Fibroblast of lung (primary cell): ENCODE data around the gene LCLAT1. TPM values are rescaled to one million over a fixed set of nuclear protein-coding genes. Genes with fewer than 3 reads are reported as not detected.

Experiments
- DNase-seq, 2 donors: peaks; one replicate each; pipeline versions ENCODE4 v3.0.0 to v3.0.0-alpha.2; 2010; ENCODE audit warnings: low read depth in 2 of 2
- H2AFZ ChIP-seq: 2 replicates; pipeline ENCODE4 v1.5.1; 2012; ENCODE audit warnings: low read length, control low read depth, inconsistent platforms
- H3K27ac ChIP-seq: 2 replicates; pipeline ENCODE4 v1.5.1; 2011; ENCODE audit warnings: low read length, control low read depth; ENCODE audit not compliant: insufficient read depth
- H3K27me3 ChIP-seq: 2 replicates; pipeline ENCODE4 v1.5.1; 2011; ENCODE audit warnings: mild to moderate bottlenecking, low read length; ENCODE audit not compliant: control insufficient read depth, insufficient read depth
- H3K36me3 ChIP-seq: 2 replicates; pipeline ENCODE4 v1.5.1; 2011; ENCODE audit warnings: low read length; ENCODE audit not compliant: control insufficient read depth, insufficient read depth
- H3K4me1 ChIP-seq: 2 replicates; pipeline ENCODE4 v1.5.1; 2011; ENCODE audit warnings: low read length; ENCODE audit not compliant: control insufficient read depth, insufficient read depth; ENCODE audit errors: extremely low read depth
- H3K4me2 ChIP-seq: 2 replicates; pipeline ENCODE4 v1.5.1; 2011; ENCODE audit warnings: low read length, control low read depth; ENCODE audit not compliant: insufficient read depth; ENCODE audit errors: extremely low read depth
- H3K4me3 ChIP-seq, 4 experiments: fragments of 200-600 bp in 1 of 4; sonication (generic) in 1 of 4; replicated peaks in 1 of 4; 2 replicates each; pipeline ENCODE4 v1.5.1; 2011 to 2016; ENCODE audit warnings: low read length in 4 of 4, low read depth in 3 of 4, mild to moderate bottlenecking in 3 of 4, control low read depth in 2 of 4, inconsistent platforms in 1 of 4, mixed read lengths in 1 of 4; ENCODE audit not compliant: insufficient read depth in 1 of 4; ENCODE audit errors: control extremely low read depth in 1 of 4
- H3K79me2 ChIP-seq: 2 replicates; pipeline ENCODE4 v1.5.1; 2012; ENCODE audit warnings: mild to moderate bottlenecking, low read length, inconsistent platforms; ENCODE audit not compliant: control insufficient read depth, insufficient read depth
- H3K9ac ChIP-seq: 2 replicates; pipeline ENCODE4 v1.5.1; 2011; ENCODE audit warnings: mild to moderate bottlenecking, low read length, control low read depth; ENCODE audit not compliant: insufficient read depth
- H3K9me3 ChIP-seq: 2 replicates; pipeline ENCODE4 v1.5.1; 2012; ENCODE audit warnings: low read depth, low read length; ENCODE audit not compliant: control insufficient read depth, insufficient read depth
- H4K20me1 ChIP-seq: 2 replicates; pipeline ENCODE4 v1.5.1; 2011; ENCODE audit warnings: low read length; ENCODE audit not compliant: control insufficient read depth, insufficient read depth; ENCODE audit errors: extremely low read depth
- CTCF ChIP-seq, 2 donors: IDR thresholded peaks in 1 of 2; conservative IDR thresholded peaks in 1 of 2; 1 replicate in 1 of 2; 2 replicates in 1 of 2; pipeline ENCODE4 v1.5.1; 2011 to 2012; ENCODE audit warnings: low read length in 2 of 2, control low read depth in 1 of 2, inconsistent platforms in 1 of 2, low read depth in 1 of 2, mild to moderate bottlenecking in 1 of 2
- EZH2 ChIP-seq: IDR thresholded peaks from 2 replicates; pipeline ENCODE4 v1.5.1; 2012; ENCODE audit warnings: low read length, control low read depth, mild to moderate bottlenecking; ENCODE audit errors: missing control alignments
- polyA plus RNA-seq, 2 donors: library from polyadenylated mRNA; depleted of rRNA in 1 of 2; stranded (reverse) in 1 of 2; unstranded in 1 of 2; fragments of >200 nt; gene quantifications; 2 replicates each; pipeline ENCODE4 v1.2.1, GENCODE V29; 2011 to 2012; ENCODE audit warnings: missing spikeins in 1 of 2
- total RNA-seq: library from RNA; depleted of rRNA; stranded (reverse); fragments of >200 nt; gene quantifications from 2 replicates; pipeline ENCODE4 v1.2.1, GENCODE V29; 2014

LCLAT1 gene
- total and polyA plus RNA-seq, 2 donors (not counting 1 experiment from before 2014, with no cell fraction given): 43.3 to 45.9 TPM

- H3K27me3 ChIP-seq: no peaks in the 10 kb centered on the region
These were observed 72.8 kb downstream of the LCLAT1 start for GRCh38 chr2:30519796-30520195.

GRCh38 chr2:30522421-30522820 is 75.4 kb downstream of the LCLAT1 start:
- H3K36me3 ChIP-seq: no peaks in the 10 kb centered on the region
- no peaks in the 10 kb centered on the region for H4K20me1 ChIP-seq
- no peak for DNase-seq
- TF ChIP-seq CTCF (conservative IDR thresholded peaks at IDR 0.05 in 1 of 2, IDR thresholded peaks at IDR 0.05 in 1 of 2; ENCODE audit: low read depth in 1 of 2, low read length in 2 of 2) (no peak), EZH2 (no peak)
- H3K27ac ChIP-seq: no peak overlapping the region
- no peak overlapping the region for H2AFZ ChIP-seq
- no peaks in the 10 kb centered on the region for H3K79me2 ChIP-seq
- H3K9me3 ChIP-seq: no peaks in the 10 kb centered on the region
- H3K9ac ChIP-seq: no peak overlapping the region
- H3K4me1 ChIP-seq: no peaks in the 10 kb centered on the region
- no peaks in the 10 kb centered on the region for H3K27me3 ChIP-seq
- H3K4me3 ChIP-seq: no peak overlapping the region
- H3K4me2 ChIP-seq: no peak overlapping the region

More at GRCh38 chr2:30519796-30520195, 72.8 kb downstream of the LCLAT1 start:
- Histone ChIP-seq H3K4me2 (no peak overlapping the region), H3K9me3 (no peaks in the 10 kb centered on the region), H3K4me1 (peaks cover 2% of the 10 kb centered on the region), H3K4me3 (no peak overlapping the region), H4K20me1 (no peaks in the 10 kb centered on the region), H2AFZ (no peak overlapping the region), H3K27ac (no peak overlapping the region), H3K9ac (no peak overlapping the region), H3K36me3 (no peaks in the 10 kb centered on the region), H3K79me2 (no peaks in the 10 kb centered on the region)
- TF ChIP-seq EZH2 (no peak), CTCF (conservative IDR thresholded peaks at IDR 0.05 in 1 of 2, IDR thresholded peaks at IDR 0.05 in 1 of 2; ENCODE audit: low read depth in 1 of 2, low read length in 2 of 2) (no peak)
- DNase-seq: no peak

- DNase-seq: peak; percentile 23 to 59
These were observed 80.4 kb downstream of the LCLAT1 start for GRCh38 chr2:30527411-30527810.

More at GRCh38 chr2:30527411-30527810, 80.4 kb downstream of the LCLAT1 start:
- TF ChIP-seq CTCF (conservative IDR thresholded peaks at IDR 0.05 in 1 of 2, IDR thresholded peaks at IDR 0.05 in 1 of 2; ENCODE audit: low read depth in 1 of 2, low read length in 2 of 2) (no peak), EZH2 (no peak)
- peak overlapping the region; percentile 48 for H3K4me2 ChIP-seq
- H4K20me1 ChIP-seq: no peaks in the 10 kb centered on the region
- peaks cover 2% of the 10 kb centered on the region for H3K4me1 ChIP-seq
- H3K79me2 ChIP-seq: no peaks in the 10 kb centered on the region
- H3K36me3 ChIP-seq: peaks cover 1% of the 10 kb centered on the region
- H3K4me3 ChIP-seq: no peak overlapping the region
- no peak overlapping the region for H2AFZ ChIP-seq
- no peaks in the 10 kb centered on the region for H3K9me3 ChIP-seq
- no peak overlapping the region for H3K9ac ChIP-seq
- no peaks in the 10 kb centered on the region for H3K27me3 ChIP-seq
- H3K27ac ChIP-seq: no peak overlapping the region
